IMR-90 (cell line): Measurements from ENCODE around the gene RNF19B. TPM values are rescaled to one million over a fixed set of nuclear protein-coding genes. Genes with fewer than 3 reads are reported as not detected.

ENCODE experiments used
- ATAC-seq: fragments of 200-7000 bp; cut with Tn5 transposase; 2 replicates; pipeline ENCODE4 v1.9.1; 2020; ENCODE audit warnings: low read depth, mild to moderate bottlenecking, moderate library complexity
- BruUV-seq: library from RNA; stranded (reverse); fragments of 400-500 nt; replicated peaks from 2 replicates; lab custom pipeline; 2021; lab: Mats Ljungman, UMichigan
- CTCF ChIA-PET: fragments of 300-600 bp; formaldehyde crosslinking; extraction: SDS; loops from one replicate; lab custom pipeline; 2021; ENCODE audit warnings: antibody characterized with exemption; lab: Yijun Ruan, JAX
- POLR2A ChIA-PET: fragments of 300-600 bp; sonication (Branson Sonifier 250); formaldehyde crosslinking; loops from one replicate; lab custom pipeline; 2022; ENCODE audit warnings: antibody characterized with exemption; ENCODE audit not compliant: unreplicated experiment; lab: Charles Lee
- DNase-seq: peaks from one replicate; pipeline ENCODE4 v3.0.0; 2013
- H2AFZ ChIP-seq: replicated peaks from 2 replicates; pipeline ENCODE3; 2013; ENCODE audit warnings: low read length, mild to moderate bottlenecking; ENCODE audit not compliant: poor library complexity
- H2AK5ac ChIP-seq: 2 replicates; pipeline ENCODE4 v1.6.1; 2013; ENCODE audit warnings: low read depth, low read length, inconsistent platforms
- H2AK9ac ChIP-seq: replicated peaks from 2 replicates; pipeline ENCODE3; 2013; ENCODE audit warnings: mild to moderate bottlenecking, low read depth, low read length, moderate library complexity; ENCODE audit not compliant: poor library complexity
- H2BK120ac ChIP-seq: 2 replicates; pipeline ENCODE4 v1.6.1; 2013; ENCODE audit warnings: low read depth, low read length, inconsistent platforms
- H2BK15ac ChIP-seq: 3 replicates; pipeline ENCODE4 v1.6.1; 2013; ENCODE audit warnings: low read depth, low read length, inconsistent platforms
- H2BK20ac ChIP-seq: 2 replicates; pipeline ENCODE4 v1.6.1; 2013; ENCODE audit warnings: low read depth, mild to moderate bottlenecking, inconsistent platforms, low read length, moderate library complexity
- H2BK5ac ChIP-seq: 2 replicates; pipeline ENCODE4 v1.6.1; 2013; ENCODE audit warnings: mild to moderate bottlenecking, low read depth, low read length, inconsistent platforms; ENCODE audit not compliant: poor library complexity, severe bottlenecking
- H3K14ac ChIP-seq: replicated peaks from 2 replicates; pipeline ENCODE4 v1.6.1; 2013; ENCODE audit warnings: low read depth, low read length, inconsistent platforms
- H3K18ac ChIP-seq: 2 replicates; pipeline ENCODE4 v1.6.1; 2013; ENCODE audit warnings: low read depth, low read length, control low read depth
- H3K23ac ChIP-seq: 2 replicates; pipeline ENCODE4 v1.6.1; 2013; ENCODE audit warnings: low read depth, low read length, inconsistent platforms
- H3K27ac ChIP-seq: 2 replicates; pipeline ENCODE4 v1.5.1; 2013; ENCODE audit warnings: mild to moderate bottlenecking, control low read depth, low read length; ENCODE audit not compliant: insufficient read depth
- H3K27me3 ChIP-seq: 2 replicates; pipeline ENCODE4 v1.6.1; 2013; ENCODE audit warnings: low read length; ENCODE audit not compliant: control insufficient read depth, insufficient read depth
- H3K36me3 ChIP-seq: 2 replicates; pipeline ENCODE4 v1.6.1; 2013; ENCODE audit warnings: low read length, mixed read lengths; ENCODE audit not compliant: control insufficient read depth, insufficient read depth
- H3K4ac ChIP-seq: 2 replicates; pipeline ENCODE4 v1.6.1; 2013; ENCODE audit warnings: low read depth, low read length, inconsistent platforms
- H3K4me1 ChIP-seq: 2 replicates; pipeline ENCODE4 v1.6.1; 2013; ENCODE audit warnings: low read length, mixed read lengths; ENCODE audit not compliant: control insufficient read depth, insufficient read depth
- H3K4me2 ChIP-seq: 2 replicates; pipeline ENCODE4 v1.6.1; 2013; ENCODE audit warnings: low read depth, mild to moderate bottlenecking, control low read depth, low read length, moderate library complexity
- H3K4me3 ChIP-seq: 2 replicates; pipeline ENCODE4 v1.5.1; 2013; ENCODE audit warnings: low read depth, mild to moderate bottlenecking, control low read depth, low read length, moderate library complexity; ENCODE audit not compliant: insufficient read depth
- H3K56ac ChIP-seq: 2 replicates; pipeline ENCODE4 v1.6.1; 2013; ENCODE audit warnings: low read length, inconsistent platforms; ENCODE audit not compliant: insufficient read depth; ENCODE audit errors: extremely low read depth
- H3K79me1 ChIP-seq, 2 experiments: 2 replicates each; pipeline ENCODE4 v1.6.1; 2013; ENCODE audit warnings: low read length in 2 of 2, inconsistent platforms in 1 of 2, low read depth in 1 of 2
- H3K9ac ChIP-seq: 2 replicates; pipeline ENCODE4 v1.6.1; 2013; ENCODE audit warnings: low read depth, low read length, control low read depth
- H3K9me1 ChIP-seq: 2 replicates; pipeline ENCODE4 v1.6.1; 2013; ENCODE audit warnings: low read length, inconsistent platforms; ENCODE audit not compliant: insufficient read depth
- H3K9me3 ChIP-seq: 2 replicates; pipeline ENCODE4 v1.6.1; 2013; ENCODE audit warnings: low read length; ENCODE audit not compliant: control insufficient read depth, insufficient read depth
- H4K20me1 ChIP-seq: 2 replicates; pipeline ENCODE4 v1.6.1; 2013; ENCODE audit warnings: low read length, inconsistent platforms; ENCODE audit not compliant: insufficient read depth
- H4K5ac ChIP-seq: 2 replicates; pipeline ENCODE4 v1.6.1; 2013; ENCODE audit warnings: mild to moderate bottlenecking, low read depth, low read length, control low read depth
- H4K8ac ChIP-seq, 2 experiments: 2 replicates each; pipeline ENCODE4 v1.6.1; 2013; ENCODE audit warnings: low read depth in 2 of 2, low read length in 2 of 2, control low read depth in 1 of 2, inconsistent platforms in 1 of 2
- H4K91ac ChIP-seq: 2 replicates; pipeline ENCODE4 v1.6.1; 2013; ENCODE audit warnings: low read depth, low read length, inconsistent platforms; ENCODE audit not compliant: insufficient read depth
- MAFK ChIP-seq: IDR thresholded peaks from 2 replicates; pipeline ENCODE4 v1.6.1; 2012; ENCODE audit warnings: low read depth, low read length, improper control_type of control experiment
- NFE2L2 ChIP-seq: fragments of 150-350 bp; IDR thresholded peaks from 2 replicates; pipeline ENCODE4 v1.6.1; 2016; ENCODE audit warnings: low read depth, mild to moderate bottlenecking, low read length
- RAD21 ChIP-seq: IDR thresholded peaks from 2 replicates; pipeline ENCODE4 v1.6.1; 2012; ENCODE audit warnings: low read length, improper control_type of control experiment
- SMC3 ChIP-seq: fragments of 150-350 bp; IDR thresholded peaks from 2 replicates; pipeline ENCODE4 v1.6.1; 2016; ENCODE audit warnings: low read depth, mild to moderate bottlenecking, antibody characterized with exemption, low read length, moderate library complexity
- WGBS, 2 experiments: methylation state at CpG; one replicate each; pipeline versions ENCODE4 v1.1.5 to v1.1.7; 2013; ENCODE audit warnings: missing lambda C conversion rate in 2 of 2; ENCODE audit not compliant: insufficient read length in 1 of 2; ENCODE audit errors: extremely low coverage in 2 of 2; 5-methylcytosine and 5-hydroxymethylcytosine counted together
- dilution Hi-C: fragments of 300-500 bp; cut with HindIII; formaldehyde crosslinking; loops from one replicate; pipeline ENCODE4 v1.14.3; 2018; ENCODE audit warnings: low sequenced_read_pairs; ENCODE audit not compliant: unreplicated experiment
- in situ Hi-C: fragments of 300-500 bp; cut with MboI; formaldehyde crosslinking; loops from 3 replicates; pipeline ENCODE4 v1.14.3; 2019; ENCODE audit warnings: low sequenced_read_pairs, inconsistent platforms, mixed read lengths
- intact Hi-C: fragments of 100-400 bp; cut with micrococcal nuclease; formaldehyde crosslinking; loops from 2 replicates; pipeline ENCODE4 v1.10.0; 2022
- polyA plus RNA-seq, 3 experiments: library from polyadenylated mRNA; depleted of rRNA; stranded (reverse); fragments of >200 nt; gene quantifications; 2 replicates each; pipeline ENCODE4 v1.2.3, GENCODE V29; 2012; ENCODE audit warnings: low replicate concordance in 1 of 3
- total RNA-seq: library from RNA; depleted of rRNA; stranded (reverse); fragments of >200 nt; gene quantifications from 2 replicates; pipeline ENCODE4 v1.2.3, GENCODE V29; 2012

The RNF19B gene
- total and polyA plus RNA-seq, 2 of the 4 experiments (the other 2 are of a cell fraction), result 10.0 to 11.6 TPM

DNA sequence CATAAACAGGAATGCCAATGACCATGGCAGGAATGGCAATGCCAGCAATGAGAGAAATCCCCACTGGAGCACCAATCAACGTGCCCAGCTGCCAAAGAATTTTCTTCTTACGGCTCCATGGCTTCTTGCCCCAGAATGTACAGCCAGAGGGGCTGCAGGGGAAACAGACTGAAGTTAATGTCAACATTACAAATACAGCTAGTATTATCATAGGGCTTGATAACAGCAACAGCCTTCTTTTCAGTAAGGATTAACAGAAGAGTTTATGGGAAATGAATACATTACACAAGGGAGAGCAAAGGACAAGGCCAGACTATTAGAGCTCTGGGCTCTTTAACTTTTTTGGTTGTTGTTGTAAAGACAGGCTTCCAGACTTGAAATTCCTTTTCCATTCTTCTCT, 18.2 kb downstream of the RNF19B start:
- H3K9me3 ChIP-seq, result no peaks in the 10 kb centered on the region
- H2BK120ac ChIP-seq, result no peak overlapping the region
- no peak overlapping the region for H3K4me2 ChIP-seq
- no peak overlapping the region for H3K4me3 ChIP-seq
- no peak overlapping the region for H2BK15ac ChIP-seq
- no peak overlapping the region for H4K91ac ChIP-seq
- H2AK5ac ChIP-seq, result no peak overlapping the region
- H3K36me3 ChIP-seq, result peaks cover 22% of the 10 kb centered on the region
- dilution Hi-C loops, result no loop called here
- no CpG with 5 or more reads among the region's 2 CpGs for WGBS, 2 experiments
- H3K4ac ChIP-seq, result no peak overlapping the region
- H2BK5ac ChIP-seq, result no peak overlapping the region
- CTCF ChIA-PET, result interaction anchor here (0.6 to 1.3 kb wide), 3 partner anchors 10 to 755 kb away, joined by 3 read pairs; no protein-coding TSS in a partner anchor
- H3K27ac ChIP-seq, result no peak overlapping the region
- no peaks in the 10 kb centered on the region for H3K27me3 ChIP-seq
- H4K8ac ChIP-seq, result no peak overlapping the region
- H3K23ac ChIP-seq, result no peak overlapping the region
- intact Hi-C loops, result no loop called here
- POLR2A ChIA-PET, result no interaction called here
- no peak overlapping the region for H3K9ac ChIP-seq
- no peak overlapping the region for H4K5ac ChIP-seq
- DNase-seq (no peak), ATAC-seq (no peak)
- H2AK9ac ChIP-seq, result no peak overlapping the region
- no peak overlapping the region for H2BK20ac ChIP-seq
- TF ChIP-seq NFE2L2 (no peak), MAFK (no peak), RAD21 (no peak), SMC3 (no peak)
- no peaks in the 10 kb centered on the region for H3K9me1 ChIP-seq
- peaks cover 7% of the 10 kb centered on the region; the same call in 1 of the 2 replicates for H4K20me1 ChIP-seq
- peaks cover 2% of the 10 kb centered on the region; the same call in 1 of the 2 replicates for H3K4me1 ChIP-seq
- in situ Hi-C loops, result no loop called here
- no peak overlapping the region for H3K18ac ChIP-seq
- BruUV-seq, result no TSS peak
- H3K79me1 ChIP-seq, result peaks cover 12 to 20% of the 10 kb centered on the region in 2 experiments; a peak in 3 of 4 replicates
- H2AFZ ChIP-seq, result no peak overlapping the region
- no peak overlapping the region for H3K14ac ChIP-seq
- H3K56ac ChIP-seq, result no peak overlapping the region
